ENCODE data around the gene IMPDH1.

GRCh38 chr7:128422037-128422436 lies 12.3 kb upstream of the IMPDH1 start:
- TF ChIP-seq POLR2A (IDR thresholded peaks at IDR 0.05) (no peak), CTCF (IDR thresholded peaks at IDR 0.05) (no peak)
